Activated CD4-positive, CD25-positive, alpha-beta regulatory T cell treated with anti-CD3 and anti-CD28 coated beads, Interleukin-2, amount 50 U/mL, for 16 hours (primary cell): Measurements from ENCODE around the gene CENPN.

ENCODE experiments used
- DNase-seq: peaks from one replicate; pipeline ENCODE4 v3.0.0-alpha.2; 2020; ENCODE audit warnings: low read depth, low spot score

CENPN gene, protein sequence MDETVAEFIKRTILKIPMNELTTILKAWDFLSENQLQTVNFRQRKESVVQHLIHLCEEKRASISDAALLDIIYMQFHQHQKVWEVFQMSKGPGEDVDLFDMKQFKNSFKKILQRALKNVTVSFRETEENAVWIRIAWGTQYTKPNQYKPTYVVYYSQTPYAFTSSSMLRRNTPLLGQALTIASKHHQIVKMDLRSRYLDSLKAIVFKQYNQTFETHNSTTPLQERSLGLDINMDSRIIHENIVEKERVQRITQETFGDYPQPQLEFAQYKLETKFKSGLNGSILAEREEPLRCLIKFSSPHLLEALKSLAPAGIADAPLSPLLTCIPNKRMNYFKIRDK

DNA sequence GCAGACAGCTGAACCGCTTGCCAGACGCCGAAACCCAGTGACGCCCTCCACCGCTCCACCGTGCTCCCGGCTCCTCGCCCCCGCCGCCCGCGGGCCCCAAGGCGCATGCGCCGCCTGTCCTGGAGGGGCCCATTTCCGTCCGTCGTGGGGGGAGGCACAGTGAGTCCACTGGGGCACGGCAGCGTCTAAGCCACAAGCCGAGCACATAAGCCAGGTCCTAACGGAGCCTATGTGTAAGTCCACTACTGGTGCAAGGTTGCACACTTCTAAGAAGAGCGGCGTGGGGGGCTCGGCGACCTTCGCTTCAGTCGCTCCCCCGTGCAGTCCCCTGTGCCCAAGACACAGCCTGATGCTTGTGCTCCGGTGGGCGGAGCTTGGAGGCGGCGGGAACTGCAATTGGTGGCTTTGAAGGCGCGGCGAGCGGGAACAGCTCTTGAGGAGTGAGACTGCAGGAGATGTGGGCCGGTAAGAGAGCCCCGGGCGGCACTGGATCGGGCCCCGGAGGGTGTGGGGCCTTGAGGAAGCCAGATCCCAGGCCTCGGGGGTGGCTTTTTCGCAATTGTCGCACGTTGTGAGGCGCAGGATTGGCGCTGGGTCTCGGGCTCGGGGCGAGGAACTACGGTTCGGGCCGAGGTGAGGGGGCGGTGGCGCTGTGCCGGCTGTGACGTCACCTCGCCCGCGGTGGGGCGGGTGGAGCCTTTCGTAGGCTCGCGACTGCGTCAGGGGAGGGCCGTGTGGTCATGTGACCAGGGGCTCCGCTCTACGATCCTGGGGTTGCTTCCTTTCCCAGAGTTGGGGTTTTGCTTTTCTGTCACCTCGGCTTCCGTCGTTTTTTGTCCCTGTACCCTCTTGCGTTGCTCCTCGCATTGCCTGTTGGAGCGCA is at the start of gene CENPN, which contains the start of gene CMC2:
TSS of gene CENPN (plus strand) at position 402 of the 883 bp plus-strand sequence. CDS start 4,726 bp downstream, outside the sequence.
TSS of gene CMC2 (minus strand) at position 73 of the 883 bp plus-strand sequence. CDS start 9,491 bp downstream, outside the sequence.
- DNase-seq = peak; percentile 91

DNA sequence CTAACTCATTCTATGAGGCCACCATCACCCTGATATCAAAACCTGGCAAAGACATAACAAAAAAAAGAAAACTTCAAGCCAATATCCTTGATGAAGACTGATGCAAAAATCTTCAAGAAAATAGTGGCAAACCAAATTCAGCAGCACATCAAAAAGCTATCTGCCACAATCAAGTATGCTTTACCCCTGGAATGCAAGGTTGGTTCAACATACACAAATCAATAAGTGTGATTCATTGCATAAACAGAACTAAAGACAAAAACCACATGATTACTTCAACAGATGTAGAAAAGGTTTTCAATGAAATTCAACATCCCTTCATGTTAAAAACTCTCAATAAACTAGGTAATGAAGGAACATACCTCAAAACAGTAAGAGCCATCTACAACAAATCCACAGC is 48.7 kb upstream of the CENPN start:
- DNase-seq = no peak

DNA sequence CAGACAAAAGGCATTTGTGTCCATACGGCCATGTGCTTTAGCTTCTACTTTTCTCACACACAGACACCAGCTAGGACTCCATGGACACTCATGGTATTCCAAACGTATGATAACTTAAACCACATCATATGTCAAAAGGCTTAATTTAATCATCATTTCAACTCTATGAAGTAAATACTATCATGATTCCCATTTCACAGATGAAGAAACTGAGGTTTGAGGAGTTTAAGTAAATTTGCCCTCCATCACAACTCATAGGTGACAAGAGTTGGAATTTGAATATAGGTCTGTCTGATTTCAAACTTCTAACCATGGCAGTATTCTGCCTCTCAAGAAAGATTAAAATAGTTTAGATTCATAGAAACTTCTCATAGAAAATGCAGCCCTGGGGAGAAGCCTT is 44.1 kb upstream of the CENPN start:
- DNase-seq = no peak

DNA sequence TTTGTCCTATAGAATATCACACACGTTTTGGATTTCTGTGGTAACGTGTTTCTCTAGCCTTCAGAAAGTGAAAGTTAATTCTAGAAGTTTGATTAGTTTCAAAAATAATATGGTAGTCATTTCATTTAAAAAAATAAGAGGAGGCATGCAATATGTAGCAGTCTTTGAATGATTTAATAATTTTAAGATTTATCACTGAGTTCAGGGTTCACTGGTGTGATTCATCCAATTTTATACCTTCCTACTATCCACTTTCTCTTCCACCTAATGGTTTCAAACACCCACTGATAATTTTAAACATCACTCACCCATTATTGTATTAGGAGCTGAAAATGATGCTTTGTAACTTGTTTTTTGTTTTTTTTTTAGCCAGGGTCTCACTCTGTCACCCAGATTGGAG is 42.7 kb upstream of the CENPN start:
- DNase-seq = no peak

DNA sequence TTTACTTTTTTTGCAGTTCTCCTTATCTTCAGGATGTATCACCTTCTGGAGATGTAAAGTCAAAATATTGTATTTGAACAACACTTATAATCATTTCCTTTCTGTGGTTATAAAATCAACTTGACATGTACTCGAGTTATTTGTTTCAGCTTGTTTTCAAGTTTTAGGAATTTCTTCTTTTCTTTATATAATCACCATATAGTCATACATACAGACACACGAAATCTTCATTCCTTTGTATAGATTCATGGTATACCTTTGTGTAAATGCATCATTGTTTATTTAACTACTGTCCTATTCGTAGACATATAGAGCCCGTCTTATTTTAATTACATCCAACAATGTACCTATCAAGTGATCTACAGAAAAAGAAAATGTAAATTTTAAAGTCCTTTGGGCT is 40.4 kb upstream of the CENPN start:
- DNase-seq = no peak

DNA sequence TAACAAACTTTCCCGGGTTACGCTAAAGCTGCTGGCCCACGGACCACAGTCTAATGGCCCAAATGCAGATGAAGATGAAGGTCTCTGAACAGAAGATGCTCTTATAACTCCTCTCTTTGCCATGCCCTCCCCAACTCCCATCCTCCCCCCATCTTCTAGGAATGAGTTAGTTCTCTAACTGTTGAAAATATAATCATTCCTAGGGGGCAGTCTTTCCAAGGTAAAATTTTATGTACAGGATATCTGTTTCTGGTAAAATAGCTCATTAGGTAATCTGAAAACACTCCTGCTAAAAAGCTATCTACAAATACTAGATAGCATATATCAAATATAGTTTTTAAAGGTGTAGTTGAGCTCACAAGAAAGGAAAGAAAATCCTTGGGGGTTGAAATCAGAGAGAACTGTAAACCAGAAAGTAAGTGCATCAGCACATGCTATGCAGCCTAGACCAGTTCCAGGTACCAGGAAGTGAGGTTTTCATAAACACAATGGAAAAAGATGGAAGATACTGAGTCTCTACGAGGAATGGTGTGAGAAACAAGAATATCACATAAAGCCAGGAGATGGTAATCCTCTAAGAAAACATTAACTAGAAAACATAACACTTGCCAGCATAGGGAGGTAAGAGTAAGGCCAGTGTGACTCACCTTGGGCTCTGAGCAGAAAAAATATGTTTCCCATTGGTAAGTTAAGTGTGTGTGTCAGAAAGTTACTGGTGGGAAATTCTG is 38.5 kb upstream of the CENPN start:
- no peak for DNase-seq

DNA sequence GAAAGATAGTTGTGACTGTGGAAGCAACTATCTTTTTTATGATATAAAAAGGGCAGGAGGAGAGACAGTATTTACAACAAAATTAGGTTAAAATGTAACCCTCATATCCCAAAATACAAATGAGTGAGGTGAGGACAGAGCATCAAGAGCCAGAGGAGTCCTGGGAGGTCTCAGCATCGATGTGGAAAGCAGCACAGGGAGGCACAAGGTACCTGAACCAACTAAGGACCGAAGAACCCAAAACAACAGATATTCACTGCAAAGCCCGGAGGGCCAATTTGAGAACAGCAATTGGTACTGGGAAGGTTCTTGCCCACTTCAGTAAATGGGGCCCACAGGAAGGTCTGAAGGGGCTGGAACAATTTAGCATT is 37.9 kb upstream of the CENPN start:
- DNase-seq = no peak

DNA sequence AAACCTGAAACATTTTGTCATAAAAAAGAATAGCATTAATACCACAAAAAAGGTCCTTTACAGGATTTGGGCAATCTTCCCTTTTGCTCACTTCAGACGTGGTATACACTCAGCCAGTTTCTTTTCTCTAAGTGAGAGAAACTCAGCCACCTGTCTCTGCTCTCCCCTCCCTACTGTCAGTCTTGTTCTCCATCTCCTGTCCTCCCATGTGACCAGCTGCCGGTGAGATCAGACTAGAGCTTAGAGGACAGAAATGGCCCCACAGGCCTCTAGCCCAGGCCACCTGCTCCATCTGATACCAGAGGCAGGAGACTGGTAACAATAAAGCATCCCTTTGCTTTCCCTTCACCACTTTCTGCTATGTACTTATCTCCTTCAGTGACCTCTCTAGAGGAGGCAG is 35.2 kb upstream of the CENPN start:
- DNase-seq = no peak

DNA sequence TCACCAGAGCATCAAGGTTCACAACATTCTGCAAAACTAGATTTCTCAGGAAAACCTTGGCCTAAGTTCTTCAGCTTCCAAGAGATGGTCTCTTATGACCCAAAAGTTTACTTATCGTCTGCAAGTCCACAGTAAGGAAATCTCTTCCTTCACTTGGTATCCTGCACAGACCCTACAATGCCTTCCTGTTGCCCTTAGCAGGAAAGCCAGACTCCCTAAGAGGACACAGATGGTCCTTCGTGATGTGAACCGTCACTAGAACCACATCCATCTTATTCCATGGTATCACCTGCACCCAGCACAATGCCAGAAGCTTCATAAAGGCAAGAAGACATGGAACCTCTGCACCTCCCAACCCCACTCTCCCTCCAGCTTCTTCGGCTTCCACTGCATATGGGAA is 34.4 kb upstream of the CENPN start:
- no peak for DNase-seq

DNA sequence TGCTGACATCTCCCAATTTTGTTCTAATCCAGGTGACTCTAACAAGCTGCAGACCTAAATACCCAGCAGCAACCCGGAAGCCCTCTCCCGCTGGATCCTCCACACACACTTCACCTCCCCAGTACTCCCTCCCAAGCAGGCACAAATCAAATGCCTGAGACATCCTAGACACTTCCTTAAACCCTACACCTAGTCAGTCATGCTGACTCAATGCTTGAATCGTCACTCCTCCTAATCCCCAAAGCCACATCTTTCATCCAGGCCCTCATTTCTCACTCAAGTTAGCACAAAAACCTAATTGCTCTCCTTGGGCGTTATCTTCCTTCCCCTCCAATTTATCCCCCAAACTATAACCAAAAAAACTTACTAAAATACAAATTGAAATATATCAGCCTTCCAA is 33.0 kb upstream of the CENPN start:
- DNase-seq = no peak

DNA sequence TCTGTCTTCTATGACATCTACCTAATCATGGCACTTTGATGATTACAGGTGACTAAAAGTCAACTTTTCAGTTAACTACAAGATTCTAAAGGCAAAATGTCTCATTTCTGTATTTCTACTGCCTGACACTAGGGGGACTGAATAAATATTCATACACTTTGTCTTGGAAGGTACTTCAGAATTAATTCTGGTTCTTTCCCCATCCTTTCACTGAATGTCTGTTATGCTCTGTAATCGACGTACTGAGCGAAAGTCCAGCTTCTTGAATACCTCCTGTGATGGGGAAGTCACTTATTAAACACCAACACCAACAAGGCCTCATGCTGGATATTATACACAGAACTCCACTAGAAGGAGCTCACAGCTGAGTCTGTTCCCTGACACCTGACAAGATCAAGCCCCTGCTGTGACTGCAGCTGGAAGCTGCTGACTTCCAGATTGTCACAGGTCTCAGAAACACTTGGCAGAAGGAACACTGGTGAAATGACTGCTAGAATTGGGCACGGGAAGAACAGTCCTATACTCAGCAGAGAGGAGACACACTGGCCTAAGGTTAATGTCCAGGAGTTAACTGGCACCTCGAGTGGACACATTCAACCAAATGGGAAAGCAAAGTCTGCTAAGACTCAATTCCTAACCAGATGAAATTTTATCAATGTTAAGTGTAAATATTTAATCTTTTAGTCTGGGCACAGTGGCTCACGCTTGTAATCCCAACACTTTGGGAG is 32.2 kb upstream of the CENPN start:
- DNase-seq = no peak

DNA sequence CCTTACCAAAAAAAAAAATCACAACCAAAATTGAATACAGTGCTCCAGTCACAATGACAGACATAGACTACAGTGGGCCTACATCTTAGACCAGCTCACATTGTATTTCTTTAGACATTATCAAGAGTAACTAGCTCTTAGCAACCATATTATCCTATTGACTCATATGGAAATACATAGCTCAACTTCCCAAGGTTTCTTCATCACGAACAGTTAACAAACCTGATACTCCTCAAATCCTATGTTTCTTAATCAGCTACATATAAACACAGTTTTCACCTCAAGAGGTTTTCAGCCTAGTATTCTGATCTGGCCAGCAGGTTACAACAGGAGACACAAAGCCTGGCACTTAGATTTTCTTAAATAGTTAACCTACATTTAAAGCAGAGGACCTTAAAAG is 30.1 kb upstream of the CENPN start:
- DNase-seq = no peak

DNA sequence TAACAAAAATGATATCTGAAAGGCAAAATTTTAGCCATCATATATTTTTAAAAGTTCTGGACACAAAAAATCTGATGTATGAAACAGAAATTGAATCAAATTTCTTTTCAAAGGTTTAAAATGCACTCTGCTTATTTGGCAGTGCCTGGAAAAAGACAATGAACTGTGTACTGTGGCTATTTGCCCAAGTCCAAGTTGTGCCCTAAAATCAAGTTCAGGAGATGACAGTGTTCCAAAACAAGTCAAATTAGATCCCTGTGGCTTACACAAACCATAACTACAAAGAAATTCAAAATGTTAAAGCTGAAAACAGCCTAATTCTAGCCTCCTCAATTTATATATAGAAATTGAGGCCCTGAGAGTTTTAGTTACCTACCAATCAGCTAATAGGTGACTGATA is 25.9 kb upstream of the CENPN start:
- DNase-seq = no peak

DNA sequence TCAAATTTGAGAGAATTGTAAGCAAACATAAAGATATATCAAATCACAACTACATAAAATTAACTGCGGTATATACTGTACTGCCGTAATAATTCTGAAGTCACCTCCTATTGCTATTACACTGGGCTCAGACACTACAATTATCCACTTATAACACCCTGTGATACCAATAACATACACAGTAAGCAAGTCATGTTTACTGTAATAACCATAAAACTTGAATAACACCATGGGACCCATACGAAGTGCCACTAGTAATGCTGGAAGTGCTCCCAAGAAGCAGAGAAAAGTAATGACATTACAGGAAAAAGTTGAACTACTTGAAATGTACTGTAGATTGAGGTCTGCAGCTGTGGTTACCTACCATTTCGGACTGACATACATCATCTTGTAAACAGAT is 24.4 kb upstream of the CENPN start:
- no peak for DNase-seq

DNA sequence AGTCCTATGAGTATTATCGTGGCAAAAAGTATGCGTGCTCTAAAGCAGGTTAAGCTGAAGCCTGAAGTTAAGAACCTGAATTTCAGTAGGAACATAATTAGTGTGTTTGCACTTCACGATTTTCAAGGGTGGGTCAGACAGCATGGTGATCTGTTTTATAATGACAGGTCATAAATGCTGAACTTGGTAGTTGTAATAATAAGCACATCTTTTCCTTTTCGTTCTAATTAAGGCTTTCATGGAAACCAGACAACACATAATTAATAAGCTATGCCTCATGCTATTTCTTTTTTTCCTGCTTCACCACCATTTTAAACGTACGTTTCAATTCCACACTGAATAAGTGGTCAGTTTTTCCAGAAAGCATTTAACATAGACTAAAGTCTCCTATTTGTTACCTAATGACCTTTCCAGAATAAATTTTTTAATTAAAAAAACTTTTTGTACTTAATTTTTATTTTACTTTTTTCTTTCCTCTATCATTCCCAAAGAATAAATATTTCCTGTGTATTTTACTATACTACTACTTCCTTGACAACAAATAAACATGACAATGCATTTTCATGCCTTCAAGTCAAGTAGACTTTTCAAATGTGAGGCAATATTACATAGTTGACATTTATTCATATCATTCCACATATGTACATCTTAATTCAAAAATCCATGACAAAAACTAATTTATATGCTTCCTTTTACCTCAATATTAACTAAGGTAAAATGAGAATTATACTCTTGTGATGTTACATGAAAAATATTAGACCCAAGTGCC is 22.7 kb upstream of the CENPN start:
- DNase-seq = no peak

DNA sequence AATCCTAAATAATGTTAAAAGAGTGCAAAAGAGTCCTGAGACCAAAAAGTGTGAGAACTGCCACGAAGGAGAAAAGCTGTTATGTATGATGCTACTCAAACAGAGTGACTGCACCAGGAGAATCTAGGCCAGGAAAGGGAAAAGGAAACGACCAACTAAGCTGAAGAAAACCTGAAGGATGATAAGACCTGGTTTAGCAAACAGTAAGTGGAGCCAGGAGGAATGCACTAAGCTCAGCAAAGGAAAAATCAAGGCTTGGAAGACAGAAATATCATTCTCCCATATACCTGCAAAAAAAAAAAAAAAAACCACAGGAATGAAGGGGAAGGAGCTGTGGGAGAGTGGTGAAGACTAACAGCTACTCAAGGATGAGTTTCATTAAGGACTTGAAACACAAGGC is 21.4 kb upstream of the CENPN start:
- no peak for DNase-seq

DNA sequence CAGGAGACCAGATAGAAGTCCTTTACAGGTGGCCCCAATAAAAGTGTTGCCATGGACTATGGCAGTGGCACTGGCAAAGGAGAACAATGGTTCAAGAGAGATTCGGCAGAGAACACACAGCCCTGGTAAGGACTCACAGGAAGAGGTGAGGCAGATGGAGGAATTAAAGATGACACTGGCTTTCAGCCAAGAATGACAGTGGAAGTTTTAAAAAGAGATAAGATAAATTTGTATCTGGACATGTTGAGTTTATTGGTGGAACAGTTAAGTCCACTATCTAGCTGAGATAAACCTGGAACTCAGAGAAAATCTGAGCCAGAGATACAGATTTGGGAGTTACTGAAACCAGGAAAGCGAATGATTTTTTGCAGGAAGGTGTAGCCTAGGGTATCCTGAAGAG is 20.5 kb upstream of the CENPN start:
- DNase-seq = no peak

DNA sequence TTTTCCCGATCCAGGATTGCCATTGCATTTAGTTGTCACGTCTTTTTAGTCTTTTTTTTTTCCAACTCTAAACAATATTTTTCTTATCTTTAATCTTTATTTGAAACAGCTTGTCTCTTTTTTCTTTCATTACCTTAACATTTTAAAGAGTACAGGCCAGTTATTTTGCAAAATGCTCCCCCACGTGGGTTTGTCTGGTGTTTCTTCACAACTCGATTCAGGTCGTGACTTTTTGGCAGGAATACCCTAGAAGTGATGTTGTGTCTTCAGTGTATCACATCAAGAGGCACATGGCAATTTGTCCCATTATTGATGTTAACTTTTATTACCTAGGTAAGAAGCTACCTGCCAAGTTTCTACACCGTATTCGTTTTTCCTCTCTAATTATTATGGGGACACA is 18.3 kb upstream of the CENPN start:
- no peak for DNase-seq

DNA sequence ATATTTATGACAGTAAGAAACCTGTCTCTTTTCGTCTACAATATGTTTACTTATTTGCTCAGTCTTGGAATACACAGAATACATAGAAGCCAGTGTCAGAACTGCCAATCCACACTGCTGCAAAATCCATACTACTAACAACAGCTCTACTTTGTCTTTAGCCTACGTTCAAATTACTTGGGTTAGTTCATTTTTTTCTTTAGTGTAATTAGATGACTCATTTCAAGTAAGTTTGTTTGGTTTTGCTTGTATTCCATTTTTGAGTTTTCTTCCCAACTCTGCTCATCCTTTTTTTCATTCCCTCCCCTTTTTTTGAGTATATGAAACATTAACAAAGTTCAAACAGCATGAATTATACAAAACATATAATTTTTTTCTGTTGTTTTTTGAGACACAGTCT is 17.2 kb upstream of the CENPN start:
- no peak for DNase-seq

DNA sequence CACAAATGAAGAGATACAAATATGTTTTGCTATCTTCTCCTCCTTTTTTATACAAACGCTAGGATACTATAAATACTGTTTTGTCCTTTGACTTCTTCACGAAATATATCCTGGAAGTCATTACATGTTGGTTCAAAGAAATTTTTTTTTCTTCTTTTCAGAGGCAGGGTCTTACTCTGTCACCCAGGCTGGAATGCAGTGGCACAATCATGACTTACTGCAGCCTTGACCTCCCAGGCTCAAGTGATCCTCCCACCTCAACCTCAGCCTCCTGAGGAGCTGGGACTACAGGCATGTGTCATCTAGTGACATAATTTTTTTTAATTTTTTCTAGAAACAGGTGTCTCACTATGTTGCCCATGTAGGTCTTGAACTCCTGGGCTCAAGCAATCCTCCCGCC is 16.4 kb upstream of the CENPN start:
- no peak for DNase-seq

DNA sequence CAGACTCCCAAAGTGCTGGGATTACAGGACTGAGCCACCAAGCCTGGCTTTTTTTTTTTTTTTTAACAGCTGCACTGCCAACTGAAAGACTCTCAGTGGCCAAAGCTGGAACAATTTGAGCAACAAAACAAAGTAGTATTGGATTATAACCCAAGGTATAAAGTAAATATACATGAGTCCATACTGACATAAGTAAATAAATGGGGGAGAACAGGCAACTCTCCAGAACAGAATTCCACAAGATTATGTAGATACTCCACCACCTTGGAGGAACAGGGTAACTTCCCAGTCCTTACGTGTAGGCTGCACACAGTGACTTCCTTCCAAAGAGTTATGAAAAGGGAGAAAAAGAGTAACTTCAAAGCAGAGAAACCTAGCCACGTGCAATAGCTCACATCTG is 16.0 kb upstream of the CENPN start:
- DNase-seq = no peak
